Esophagus mucosa (tissue), 1 donor: Measurements from ENCODE around the gene LYPLAL1. TPM values are rescaled to one million over a fixed set of nuclear protein-coding genes. Genes with fewer than 3 reads are reported as not detected.
"Not testable (repeated sequence)": the region's sequence is repeated elsewhere in the genome, so short reads cannot be mapped to it uniquely, and the experiment has no call there.

Source experiments
- ATAC-seq: fragments of 200-7000 bp; cut with Tn5 transposase; one replicate; pipeline ENCODE4 v1.9.1; 2020
- total RNA-seq: library from RNA; stranded (reverse); gene quantifications from one replicate; pipeline ENCODE4 v1.2.4, GENCODE V29; 2023
- donor health status: DM: yes; HTN: yes; CAD: no.

LYPLAL1 gene
- total RNA-seq, 1 donor from 2014 or later, result 26.7 TPM

DNA sequence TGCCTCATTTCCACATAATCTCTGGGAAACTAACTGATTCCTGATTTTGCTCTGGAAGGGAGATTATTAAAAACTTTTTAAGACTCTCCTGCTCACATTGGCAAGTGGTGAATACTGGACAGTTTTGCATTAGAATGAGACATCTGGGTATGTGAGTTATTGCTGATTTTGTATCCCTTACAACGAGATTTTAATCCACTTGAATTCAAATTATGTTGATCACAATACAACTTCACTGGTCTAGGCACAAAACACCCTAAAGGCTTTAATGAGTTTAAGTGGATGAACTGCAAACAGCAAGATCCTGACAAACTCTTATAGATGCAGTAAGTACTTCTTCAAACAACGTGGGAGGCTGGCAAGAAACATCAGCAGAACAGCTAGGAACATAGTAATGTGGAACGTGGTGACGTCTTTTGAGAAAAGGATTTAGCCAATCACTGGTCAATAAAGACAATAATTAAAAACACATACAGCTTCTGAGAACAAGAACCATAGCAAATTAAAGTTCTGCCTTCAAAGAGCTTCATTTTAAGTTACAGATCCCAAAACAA lies 10.2 kb upstream of the LYPLAL1 start:
- ATAC-seq, result no peak

DNA sequence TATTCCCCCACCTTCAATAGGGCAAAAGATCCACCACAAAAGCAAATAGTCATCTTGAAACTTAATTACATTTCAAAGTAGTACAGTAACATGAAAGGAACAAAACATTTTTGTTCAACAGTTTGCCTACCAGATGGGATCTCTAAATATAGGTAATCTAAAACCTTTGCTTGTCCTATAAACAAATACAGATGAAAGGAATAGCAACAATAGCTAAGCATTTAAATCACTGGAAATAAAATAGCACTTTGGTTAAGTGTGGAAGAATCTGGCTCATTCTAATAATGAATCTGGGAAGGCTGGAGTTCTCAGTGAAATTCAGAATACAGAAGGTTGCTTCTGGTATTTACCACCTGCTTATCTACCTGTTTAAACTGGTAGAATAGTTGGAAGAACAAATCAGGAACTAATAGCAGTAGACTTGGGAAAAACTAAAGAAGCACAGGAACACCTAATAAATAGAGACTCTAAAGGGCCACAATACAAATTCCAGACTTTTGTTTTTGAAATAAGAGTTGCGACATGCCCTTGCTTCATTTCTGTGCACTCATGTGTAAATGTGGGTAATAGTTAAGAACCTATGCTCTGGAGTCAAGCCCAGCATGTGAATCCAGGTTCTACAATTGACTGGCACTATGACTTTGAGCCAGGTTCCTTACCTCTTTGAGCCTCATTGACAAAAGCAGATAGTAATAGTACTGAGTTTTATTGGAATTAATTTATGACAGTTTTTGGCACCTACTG lies 2.3 kb upstream of the LYPLAL1 start:
- peak; percentile 17 for ATAC-seq

DNA sequence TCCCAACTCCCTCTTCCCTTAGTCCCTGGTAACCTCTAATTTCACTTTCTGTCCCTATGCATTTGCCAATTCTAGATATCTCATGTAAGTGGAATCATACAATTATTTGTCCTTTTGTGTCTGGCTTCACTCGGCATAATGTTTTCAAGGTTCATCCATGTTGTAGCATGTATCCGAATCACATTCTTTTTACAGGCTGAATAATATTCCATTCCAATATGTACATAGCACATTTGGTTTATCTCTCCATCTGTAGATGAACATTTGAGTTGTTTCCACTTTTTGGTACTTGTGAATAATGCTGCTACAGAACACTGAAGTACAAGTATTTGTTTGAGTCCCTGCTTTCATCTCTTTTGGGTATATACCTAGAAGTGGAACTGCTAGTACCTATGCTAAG lies 857 bp upstream of the LYPLAL1 start:
- no peak for ATAC-seq

DNA sequence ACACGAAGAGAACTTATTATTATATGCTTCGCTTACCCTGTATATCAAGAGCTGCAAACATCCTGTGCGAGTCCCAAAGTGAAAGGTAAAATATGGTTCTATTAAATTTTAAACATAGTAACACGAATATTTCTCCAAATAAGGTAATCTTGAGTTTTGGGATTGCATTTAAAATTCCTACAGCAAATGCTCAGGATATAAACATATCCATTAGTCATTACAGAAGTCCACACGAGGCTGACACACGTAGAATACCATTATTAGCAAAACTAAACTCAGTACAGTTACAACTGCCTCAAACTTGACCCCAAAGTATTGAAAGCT lies 282 bp upstream of the LYPLAL1 start:
- ATAC-seq, result no peak

DNA sequence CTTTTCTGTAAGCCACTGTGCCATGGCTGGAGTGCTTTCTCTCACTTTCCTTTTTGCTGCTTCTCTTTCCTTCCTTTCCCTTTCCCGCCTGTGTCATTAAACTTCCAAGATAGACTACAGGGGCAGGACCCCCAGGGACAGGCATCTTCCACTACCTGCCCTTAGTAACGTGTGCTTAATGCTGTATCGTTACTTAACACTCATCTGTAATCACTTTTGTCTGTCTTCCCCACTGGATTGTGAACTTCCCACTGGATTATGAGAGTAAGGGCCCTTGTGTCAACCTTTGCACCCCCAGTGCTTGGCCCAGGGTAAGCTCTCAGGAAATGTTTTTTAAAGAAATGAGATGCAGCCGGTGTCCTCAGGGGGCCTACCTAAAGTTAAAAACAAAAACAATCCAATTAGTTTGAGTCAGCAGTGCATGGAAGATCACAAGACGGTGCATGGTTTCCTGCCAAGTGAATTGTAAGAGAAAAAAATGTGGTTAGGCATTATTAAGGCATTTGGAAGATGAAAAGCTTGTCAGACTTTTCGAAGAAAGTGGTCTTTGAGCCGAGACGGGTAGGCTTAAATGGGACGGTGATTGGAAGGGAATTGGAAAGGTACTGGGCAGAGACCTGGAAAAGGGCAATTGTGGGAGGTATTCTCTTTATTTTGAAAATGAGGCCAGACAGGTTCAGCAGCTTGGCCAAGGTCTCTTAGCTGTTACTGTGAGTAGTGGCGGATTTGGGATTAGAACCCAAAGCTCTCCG lies 958 bp downstream of the LYPLAL1 start:
- ATAC-seq, result peak; percentile 42

DNA sequence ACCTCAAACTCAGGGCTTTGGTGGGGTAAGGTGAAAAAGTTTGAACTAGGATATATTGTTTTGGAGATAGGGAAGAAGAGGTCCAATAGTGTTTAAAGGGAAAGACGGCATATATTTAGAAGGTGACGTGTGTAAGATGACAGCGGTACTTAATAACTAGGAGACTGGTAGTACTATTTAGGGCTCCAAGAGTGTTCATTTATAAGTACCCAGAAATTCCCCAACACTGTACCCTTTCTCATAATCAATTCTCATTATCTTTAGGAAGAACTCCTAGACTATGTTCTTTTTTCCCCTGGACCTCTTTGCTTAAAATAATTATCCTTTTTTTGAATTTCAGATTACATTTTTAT lies 1.5 kb downstream of the LYPLAL1 start:
- ATAC-seq, result no peak

DNA sequence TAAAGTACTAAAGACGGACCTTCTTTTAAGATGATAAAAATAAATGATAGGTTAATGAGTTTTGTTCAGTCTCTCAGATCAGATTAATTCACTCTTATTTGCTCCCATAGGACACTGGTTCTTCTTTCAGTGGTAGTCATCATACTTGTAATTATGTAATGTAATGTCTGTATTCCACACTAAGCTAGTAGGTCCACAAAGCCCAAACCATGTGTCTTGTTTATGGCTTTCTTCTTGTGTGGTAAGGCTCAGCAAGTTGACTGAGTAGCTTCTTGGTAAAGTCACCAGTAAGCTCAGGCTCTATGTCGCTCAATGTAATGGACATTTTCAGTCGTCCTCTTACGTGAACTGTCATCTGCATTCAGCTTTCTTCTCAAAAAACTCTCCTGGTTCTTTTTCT lies 2.5 kb downstream of the LYPLAL1 start:
- no peak for ATAC-seq

DNA sequence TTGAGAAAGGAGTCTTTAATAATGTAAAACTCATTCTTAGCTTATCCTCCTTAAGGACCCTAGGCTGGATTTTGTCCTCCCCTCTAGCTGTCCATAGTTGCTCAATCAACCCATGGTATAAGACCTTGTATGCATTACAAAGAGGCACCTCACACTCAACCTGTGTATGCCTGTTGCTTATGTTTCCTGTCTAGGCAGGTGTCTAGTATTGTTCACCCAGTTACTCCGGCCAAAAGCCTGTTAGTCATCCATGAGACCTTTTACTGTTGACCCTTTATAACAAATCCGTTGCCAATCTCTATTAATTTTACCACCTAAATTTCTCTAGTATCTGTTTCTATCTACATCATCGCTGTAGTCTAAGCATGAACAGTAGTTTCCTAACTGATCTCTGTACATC lies 3.7 kb downstream of the LYPLAL1 start:
- ATAC-seq, result peak; percentile 65

DNA sequence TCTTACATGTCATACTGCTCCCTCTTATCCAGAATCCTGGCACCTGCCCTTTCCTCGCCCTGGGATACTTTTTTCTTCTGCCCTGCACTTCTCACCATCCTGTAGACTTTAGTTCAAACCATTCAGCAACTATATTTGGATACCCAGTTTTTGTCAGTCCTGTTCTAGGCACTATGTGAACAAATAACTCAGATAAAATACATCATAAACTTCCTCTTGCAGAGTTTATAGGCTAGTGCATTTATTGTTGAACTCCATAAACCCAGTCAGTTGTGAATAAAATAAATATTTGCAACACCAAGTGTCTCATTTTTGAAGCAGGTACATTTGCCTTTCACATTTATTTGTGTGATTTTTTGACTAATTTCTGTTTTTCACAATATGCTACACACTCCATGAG lies 4.3 kb downstream of the LYPLAL1 start:
- no peak for ATAC-seq

DNA sequence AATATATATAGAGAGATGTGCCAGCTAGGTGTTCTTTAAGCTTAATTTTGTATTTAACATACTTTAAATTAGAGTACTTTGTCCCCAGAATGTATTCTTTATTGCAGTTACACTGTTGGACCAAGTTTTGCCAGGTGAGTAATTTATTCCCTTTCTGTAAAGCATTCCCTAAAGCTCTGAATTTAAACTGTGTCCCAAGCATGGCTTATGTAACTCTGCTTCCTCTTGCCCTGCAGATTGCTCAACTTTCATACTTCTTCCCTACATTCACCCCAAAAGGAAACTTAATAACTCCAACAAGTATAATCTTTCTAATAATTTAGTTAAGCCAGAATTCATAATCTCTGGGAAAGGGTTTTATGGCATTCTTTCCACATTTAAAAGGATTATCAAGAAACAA lies 5.6 kb downstream of the LYPLAL1 start:
- ATAC-seq, result no peak

DNA sequence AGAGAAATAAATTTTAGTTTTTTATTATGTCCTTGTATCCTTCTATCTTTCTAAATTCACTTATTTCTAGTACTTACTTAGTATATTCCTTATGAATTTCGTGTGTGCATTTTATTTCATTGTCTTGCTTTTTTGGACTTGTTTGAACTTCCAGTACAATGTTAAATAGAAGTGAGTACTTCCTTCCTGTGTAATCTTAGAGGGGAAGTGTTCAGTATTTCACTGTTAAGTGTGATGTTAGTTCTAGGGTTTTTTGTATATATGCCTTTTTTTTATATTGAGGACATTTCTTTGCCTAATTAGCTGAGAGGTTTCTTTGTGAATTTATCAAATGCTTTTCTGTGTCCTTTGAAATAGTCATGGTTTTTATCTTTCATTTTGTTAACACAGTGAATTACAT lies 10.7 kb downstream of the LYPLAL1 start:
- no peak for ATAC-seq

DNA sequence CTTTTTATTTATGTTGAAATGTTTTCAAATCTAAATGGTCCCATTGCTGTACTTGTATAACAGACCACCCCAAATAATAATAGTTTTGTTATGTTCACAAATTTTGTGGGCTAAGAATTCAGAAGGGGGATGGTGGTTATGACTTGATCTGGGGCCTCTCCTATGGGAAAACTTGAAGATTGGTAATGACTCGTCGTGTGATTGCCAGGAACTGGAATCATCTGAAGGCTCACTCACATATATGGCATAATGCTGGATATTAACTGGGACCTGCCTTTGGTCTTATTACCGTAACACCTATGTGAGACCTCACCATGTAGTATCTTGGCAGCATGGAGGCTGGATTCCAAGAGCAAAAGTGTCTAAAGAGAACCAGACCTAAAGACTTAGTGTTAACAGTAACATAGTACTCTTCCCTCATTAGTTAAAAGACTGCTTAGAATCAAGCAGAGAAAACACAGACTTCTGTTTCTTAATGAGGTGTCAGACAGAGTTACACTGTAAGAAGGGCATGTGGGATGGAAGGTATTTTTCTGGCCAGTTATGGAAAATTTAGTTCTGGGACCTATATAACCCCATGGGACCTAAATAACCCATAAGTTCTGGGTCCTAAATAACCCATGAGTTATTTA lies 11.9 kb downstream of the LYPLAL1 start:
- ATAC-seq, result no peak

DNA sequence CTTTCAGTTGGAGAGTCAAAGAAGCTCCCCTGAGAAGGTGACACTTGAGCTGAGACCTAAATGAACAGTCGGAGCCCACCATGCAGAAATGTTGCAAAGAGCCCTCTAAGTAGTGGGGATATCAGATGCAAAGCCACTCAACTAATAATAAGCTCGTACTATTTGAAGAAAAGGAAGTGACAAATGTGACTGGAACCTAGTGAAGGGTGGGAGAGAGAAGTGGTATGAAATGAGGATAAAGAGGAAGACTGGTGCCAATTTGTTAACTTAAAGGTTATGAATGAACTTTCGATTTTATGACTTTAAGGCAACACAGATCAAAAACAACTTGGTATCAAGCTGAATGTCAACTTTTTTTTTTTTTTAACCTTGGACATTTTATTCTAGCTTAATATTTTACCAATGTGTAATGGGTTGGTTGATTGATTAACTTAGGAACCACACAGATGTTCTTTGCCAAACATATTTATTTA lies 14.7 kb downstream of the LYPLAL1 start:
- no peak for ATAC-seq

DNA sequence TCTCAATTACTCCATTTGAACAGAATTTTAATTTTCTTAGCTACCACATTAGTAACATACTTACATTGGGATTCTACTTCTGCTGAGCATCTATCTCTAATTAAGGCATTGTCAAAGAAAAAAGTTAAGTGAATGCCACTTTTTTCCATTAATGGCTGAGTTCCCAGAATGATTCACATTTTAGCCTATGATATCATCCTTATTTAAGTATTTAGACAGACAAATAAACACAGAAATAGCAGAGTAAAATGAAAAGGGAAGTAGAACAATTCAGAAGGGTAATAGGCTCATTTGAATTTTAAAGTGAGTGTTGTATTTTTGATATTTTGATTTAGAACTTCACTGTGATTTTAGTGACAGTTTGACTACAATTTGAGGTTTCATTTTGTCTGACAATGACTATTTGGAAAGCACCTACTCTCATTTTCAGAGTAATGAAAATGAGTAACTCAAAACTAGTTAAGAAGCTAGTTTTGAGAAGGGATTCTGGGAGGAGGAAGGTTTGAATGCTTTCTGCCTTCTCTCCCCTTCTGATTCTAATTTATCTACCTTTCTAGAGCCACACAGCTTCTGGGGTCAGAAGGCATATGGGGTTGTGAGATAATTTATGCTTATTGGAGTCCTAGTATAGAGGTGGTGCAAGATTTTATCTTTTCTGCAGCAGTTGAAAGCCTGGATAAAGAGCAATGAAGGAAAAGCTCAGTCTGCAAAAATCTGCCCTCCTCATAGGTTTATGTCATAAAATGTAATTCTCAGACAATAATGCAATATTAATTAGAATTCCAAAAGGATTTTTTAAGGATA lies 15.5 kb downstream of the LYPLAL1 start:
- ATAC-seq, result no peak

DNA sequence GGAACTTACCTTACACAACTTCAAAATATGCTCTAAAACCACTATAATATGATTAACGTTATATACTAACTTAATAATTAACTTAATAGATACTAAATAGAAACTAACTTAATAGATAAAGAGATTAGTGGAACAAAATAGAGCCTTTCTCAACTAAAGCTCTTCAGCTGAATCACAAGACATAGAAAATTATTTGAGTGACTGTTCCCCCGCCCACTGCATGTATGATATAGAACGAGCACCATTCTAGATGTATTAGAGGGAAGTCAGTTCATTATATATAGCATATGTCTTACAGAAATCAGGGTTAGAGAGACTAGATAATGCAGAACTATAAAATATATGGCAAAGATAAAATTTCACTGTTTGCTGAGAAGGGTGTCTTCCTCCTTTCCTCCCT lies 16.3 kb downstream of the LYPLAL1 start:
- ATAC-seq, result no peak

DNA sequence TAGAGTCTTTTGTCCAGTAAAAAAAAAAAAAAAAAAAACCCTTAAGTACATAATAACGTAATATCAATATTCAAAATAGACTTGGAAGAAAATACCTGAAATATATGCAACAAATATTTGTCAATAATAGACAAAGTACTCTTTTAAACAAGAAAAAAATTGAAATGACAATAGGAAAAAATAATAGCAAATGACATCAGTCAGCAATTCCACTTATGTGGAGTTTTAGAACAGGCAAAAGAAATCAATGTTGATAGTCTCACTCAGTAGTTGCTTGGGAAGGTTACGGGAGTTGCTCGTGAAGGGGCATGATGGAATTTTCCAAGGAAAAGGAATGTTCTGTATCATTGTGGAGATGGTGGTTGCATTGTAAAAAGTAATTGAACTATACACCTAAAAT lies 16.9 kb downstream of the LYPLAL1 start:
- ATAC-seq, result no peak

DNA sequence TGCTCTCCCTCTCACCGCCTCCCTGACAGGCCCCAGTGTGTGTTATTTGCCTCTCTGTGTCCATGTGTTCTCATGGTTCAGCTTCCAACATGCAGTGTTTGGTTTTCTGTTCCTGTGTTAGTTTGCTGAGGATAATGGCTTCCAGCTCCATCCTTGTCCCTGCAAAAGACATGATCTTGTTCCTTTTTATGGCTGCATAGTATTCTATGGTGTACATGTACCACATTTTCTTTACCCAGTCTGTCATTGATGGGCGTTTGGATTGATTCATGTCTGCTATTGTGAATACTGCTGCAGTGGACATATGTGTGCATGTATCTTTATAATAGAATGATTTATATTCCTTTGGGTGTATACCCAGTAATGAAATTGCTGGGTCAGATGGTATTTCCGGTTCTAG lies 22.2 kb downstream of the LYPLAL1 start:
- not testable (repeated sequence) for ATAC-seq

DNA sequence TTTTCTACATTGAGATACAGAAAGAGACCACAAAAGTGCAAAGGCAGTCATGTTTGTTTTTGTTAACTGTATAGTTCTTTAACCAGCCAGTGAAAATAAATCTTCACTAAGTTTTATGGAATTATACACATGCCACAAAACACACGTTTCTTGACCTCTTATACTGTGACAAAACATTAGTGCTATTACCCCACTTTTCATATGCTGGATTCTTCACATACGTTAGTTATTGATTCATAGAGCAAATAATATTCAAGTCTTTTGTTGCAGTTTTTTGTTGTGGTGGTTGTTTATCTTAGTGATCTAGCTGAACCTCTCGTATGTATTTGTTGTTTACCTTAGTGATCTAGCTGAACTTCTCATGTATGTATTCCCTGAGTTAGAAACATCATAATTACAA lies 28.0 kb downstream of the LYPLAL1 start:
- no peak for ATAC-seq

DNA sequence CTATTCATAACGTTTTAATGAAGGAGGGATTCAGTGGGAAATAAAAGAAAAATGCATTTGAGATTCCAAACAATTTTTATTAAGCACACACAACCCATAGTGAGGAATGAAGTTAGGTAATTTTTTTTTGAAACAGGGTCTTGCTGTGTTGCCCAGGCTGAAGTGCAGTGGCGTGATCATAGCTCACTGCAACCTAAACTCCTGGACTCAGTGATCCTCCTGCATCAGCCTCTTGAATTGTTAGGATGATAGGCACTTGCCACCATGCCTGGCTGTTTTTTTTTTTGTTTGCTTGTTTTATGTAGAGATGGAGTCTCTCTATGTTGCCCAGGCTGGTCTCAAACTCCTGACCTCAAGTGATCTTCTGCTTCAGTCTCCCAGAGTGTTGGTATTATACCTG lies 28.9 kb downstream of the LYPLAL1 start:
- ATAC-seq, result no peak

DNA sequence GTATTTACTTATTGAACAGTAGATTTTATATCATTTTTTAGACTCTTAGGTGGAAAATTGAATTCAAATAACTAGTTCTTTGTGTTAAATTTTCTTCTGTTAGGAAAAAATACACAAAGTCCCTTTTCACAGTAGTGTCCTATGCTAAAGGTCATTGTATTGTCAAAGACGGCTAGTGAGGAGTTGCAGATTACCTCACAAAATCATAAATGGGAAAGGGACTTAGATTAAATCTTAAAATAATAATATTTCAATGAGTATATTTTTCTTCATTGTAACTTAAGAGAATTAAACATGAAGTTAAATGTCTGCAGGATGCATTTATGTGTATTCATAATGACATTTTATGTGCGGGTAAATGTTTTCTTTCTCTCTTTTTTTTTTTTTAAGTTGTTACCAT lies 32.7 kb downstream of the LYPLAL1 start:
- ATAC-seq, result no peak

DNA sequence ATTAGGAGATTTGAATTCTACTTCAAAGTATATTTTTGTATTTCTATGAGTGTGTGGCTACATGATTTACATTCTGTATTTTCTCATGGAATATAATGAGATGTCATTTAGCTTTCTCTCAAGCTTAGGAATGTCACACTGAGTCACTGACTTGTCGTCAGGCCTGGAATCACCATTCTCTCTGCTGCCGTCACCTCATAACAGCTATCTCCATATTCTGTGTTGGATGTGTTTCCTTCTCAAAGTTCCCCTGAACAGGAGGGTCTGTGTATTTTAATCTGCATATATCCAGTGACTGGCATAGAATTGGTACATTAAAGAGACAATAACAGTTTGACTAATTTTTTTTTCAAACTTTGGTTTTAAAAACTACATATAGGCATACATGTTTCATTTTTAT lies 35.9 kb downstream of the LYPLAL1 start:
- no peak for ATAC-seq

DNA sequence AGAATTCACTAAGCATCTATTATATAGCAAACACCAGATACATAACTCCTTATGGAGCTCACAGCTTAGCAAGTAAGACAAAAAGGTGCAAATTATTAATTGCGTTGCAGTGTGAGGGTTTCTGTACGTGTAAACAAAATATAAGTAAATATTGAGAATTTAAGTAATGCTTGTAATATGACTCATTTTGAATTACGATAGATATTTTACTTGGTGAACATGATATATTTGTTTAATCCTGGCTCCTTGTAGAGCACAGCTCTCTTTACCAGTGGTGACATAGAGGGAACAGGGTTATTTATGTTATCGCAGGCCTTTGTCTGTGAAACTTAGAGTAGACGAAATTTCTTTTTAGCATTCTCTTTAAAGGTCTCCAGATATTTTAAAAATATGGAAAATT lies 36.4 kb downstream of the LYPLAL1 start:
- ATAC-seq, result no peak

DNA sequence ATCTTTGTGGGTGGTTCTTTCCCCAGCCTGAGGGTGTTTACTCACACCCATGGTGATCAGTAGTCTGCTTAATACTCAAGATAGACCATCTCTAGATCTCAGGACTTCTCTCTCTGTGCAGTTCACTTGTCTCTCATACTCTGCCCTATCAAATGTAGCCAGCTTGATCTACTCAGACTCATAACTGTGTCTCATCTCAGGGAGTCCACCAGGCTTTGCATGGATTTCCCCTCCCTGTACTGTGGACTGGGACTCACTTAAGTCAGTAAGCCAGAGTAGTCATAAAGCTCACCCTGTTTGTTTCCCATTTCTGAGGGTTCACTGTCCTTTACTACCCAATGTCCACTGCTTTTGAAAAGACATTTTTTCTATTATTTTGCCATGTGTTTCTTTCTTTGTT lies 41.8 kb downstream of the LYPLAL1 start:
- no peak for ATAC-seq
